ENCODE data around the gene CLEC3B.
"Not testable (repeated sequence)": the region's sequence is repeated elsewhere in the genome, so short reads cannot be mapped to it uniquely, and the experiment has no call there.

The CLEC3B gene

GRCh38 chr3:45026038-45026437 is at the start of gene CLEC3B:
CLEC3B (plus strand) TSS chr3:45026303; CDS start chr3:45026363, 60 bp downstream.
- no peak for DNase-seq (ENCODE audit: low read depth)

DNA sequence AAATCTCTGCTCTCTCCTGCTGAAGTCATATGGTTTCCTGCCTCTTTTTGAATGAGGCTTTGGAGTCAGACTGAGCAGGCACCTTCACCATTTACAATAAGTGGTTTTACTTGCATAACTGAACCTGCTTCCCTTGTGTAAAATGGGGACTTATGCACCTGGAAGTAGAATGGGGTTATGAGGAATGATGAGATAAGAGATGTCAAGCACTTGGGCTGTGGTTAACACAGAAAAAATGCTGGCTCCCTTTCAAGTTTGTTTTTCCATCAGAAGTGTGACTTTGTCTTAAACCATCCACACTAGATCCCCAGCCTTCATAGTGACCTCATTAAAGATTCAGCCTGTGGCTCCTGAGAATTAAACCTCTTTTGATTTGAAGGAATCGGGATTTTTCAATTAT is 44.9 kb upstream of the CLEC3B start:
- DNase-seq (ENCODE audit: low read depth) = no peak

DNA sequence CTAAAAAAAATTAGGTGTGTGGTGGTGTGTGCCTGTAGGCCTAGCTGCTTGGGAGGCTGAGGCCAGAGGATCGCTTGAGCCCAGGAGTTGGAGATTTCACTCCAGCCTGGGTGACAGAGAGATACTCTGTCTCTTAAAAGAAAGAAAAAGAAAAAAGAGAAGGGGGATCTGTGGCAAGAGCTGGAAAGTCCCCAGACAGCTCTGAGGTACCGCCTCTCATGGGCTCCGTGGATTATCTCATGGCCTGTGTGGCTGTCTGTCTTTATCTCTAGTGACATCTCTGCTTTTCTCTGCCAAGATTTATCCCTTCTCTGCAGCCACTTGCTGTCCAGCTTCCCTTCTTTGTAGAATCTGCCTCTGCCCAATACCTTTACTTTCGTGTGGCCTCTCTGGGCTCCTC is 44.4 kb upstream of the CLEC3B start:
- DNase-seq (ENCODE audit: low read depth) = no peak

DNA sequence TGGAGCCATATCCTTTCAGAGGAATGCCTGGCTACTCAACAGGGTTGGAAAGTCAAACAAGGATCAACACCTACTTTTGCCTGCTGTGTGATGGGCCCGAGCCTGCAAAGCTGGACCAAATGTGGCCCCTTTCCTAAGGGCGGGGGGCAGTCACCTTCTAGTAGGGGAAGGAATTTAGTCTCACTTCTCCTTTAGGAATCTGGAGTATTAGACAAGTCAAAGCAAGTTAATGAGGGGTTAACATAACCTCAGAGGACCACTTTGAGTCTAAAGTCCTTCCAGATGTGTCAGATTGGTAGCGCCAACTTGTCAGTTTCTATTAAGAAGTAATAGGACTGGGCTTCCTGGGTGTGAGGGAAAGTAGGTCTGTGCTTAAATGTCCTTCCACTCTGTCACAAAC is 43.3 kb upstream of the CLEC3B start:
- no peak for DNase-seq (ENCODE audit: low read depth)

GRCh38 chr3:44983484-44983941 is 42.6 kb upstream of the CLEC3B start:
- no peak for DNase-seq (ENCODE audit: low read depth)

- no peak for DNase-seq (ENCODE audit: low read depth)
Measured at GRCh38 chr3:44984335-44984734, 41.8 kb upstream of the CLEC3B start.

- not testable (repeated sequence) for DNase-seq (ENCODE audit: low read depth)
Measured at GRCh38 chr3:44986330-44986729, 39.8 kb upstream of the CLEC3B start.

DNA sequence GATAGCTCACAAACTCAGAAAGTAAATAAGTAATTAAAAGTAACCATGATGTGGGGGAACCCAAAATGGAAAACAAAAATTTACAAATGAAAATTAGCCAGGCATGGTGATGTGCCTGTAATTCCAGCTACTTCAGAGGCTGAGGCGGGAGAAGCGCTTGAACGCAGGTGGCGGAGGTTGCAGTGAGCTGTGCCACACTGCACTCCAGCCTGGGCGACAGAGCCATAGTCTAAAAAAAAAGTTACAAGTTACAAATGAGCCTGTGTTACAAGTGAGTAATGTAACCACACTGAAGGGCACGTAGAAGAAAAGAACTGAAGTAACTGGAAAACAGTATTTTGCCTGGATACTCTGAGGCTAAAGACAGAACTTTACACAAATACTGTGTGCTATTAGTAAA is 38.8 kb upstream of the CLEC3B start:
- no peak for DNase-seq (ENCODE audit: low read depth)

DNA sequence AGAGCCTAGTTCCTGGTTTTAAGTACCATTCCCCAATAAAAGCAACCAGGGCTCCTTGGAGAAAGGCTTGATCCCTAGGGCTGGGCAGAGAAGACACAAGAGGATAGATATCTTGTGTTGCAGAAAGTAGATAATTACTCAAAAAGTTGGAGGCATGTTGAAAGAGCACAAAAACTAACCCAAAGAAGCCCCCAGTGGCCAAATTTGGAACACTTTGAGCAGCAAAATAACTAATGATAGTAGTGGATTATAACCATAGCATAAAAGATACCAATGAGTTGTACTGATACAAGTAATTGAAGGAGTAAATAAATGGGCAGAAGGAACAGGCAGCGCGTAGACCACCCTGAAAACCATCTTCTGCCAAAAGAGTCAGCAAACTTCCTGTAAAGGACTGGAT is 38.0 kb upstream of the CLEC3B start:
- no peak for DNase-seq (ENCODE audit: low read depth)

DNA sequence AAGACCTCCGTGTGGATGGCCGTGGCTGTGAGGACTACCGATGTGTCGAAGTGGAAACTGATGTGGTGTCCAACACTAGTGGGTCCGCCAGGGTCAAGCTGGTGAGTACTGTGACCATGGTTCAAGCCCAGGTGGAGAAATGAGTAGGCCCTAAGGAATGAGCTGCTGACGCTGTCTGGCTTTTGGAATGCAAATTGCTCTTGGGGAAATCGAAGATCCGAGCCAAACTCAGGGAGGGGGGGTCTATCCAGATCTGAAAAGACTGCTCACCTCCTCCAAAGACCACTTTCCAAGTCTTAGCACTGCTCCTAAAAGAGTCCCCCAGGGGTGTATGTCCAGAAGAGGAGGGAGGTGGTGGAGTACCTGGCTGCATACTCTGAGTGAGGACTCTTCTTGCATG is 37.0 kb upstream of the CLEC3B start:
- DNase-seq (ENCODE audit: low read depth) = no peak

GRCh38 chr3:44989636-44990373 is 36.3 kb upstream of the CLEC3B start:
- no peak for DNase-seq (ENCODE audit: low read depth)

DNA sequence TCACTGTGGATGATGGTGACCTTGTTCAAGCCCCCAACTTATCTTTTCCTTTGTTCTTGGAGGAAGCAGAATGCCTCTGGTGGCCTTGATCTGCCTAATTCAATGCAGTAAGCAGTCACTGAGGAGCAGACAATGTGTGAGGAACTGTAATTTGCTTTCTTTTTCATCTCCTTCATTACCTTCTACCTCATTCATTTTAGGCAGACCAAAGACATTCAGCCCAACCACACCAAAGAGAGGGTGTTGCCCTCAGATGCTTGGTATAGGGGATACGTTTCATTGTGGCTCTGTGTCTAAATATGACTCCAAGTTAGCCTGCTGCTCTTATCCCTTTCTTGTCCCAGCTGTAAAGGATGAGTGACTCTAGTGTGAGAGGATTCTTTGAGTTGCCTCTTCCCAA is 34.8 kb upstream of the CLEC3B start:
- no peak for DNase-seq (ENCODE audit: low read depth)

GRCh38 chr3:44992555-44993470 is 33.3 kb upstream of the CLEC3B start:
- DNase-seq (ENCODE audit: low read depth) = no peak

- DNase-seq (ENCODE audit: low read depth) = no peak
Measured at GRCh38 chr3:44993471-44994205, 32.5 kb upstream of the CLEC3B start.

GRCh38 chr3:44995142-44995770 is 30.8 kb upstream of the CLEC3B start:
- no peak for DNase-seq (ENCODE audit: low read depth)

DNA sequence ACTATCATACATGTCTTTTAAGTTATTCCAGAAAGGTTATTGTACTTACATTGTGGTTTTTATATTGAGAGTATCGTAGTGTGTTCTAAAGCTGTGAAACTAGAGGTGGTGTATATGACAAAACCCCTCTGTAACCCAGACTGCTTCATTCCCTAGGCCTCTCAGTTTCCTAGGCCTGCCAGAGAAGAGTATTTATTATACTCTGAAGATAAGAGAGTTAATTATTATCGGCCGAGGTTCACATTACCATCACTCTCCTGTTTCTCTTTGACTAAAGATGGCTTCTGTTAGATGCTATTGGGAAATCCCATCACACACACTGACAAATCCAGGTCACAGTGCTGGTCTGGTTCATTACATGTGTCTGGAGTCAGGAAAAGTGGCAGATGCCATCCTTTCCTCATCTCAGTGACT is 29.5 kb upstream of the CLEC3B start:
- DNase-seq (ENCODE audit: low read depth) = no peak

DNA sequence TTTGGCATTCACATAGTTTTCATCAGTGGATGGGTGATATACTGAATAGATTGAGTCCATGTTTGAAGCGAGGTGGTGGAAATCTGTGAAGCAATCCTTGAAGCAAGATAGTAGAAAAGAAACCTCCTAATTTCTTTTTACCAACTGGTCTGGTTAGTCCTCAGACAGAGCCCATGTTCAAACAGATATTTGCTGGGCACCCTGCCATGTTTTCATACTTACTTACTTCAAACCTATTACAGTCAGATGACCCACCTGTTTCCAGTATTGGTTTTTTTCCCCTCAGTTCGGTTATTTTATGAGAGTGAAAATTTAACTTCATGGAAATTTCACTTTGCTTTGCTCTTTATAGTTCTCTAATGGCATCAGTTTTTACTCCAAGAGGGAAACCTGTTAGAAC is 26.3 kb upstream of the CLEC3B start:
- no peak for DNase-seq (ENCODE audit: low read depth)

DNA sequence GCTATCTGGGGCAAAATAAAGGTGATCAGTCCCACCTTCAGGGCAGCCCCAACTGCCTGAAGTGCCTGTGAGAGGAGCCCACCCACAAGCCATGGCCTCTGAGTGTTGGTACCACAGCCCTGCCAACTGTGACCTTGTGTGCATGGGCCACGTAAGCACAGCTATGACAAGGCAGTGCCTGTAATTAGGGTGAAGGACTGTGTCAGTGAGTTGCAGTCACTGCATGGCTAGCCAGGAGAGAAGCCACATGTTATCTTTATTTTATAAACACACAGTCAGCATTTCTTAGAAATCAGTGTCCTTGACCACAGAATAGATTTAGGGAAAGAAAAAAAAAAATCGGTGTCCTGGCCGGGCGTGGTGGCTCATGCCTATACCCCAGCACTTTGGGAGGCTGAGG is 25.3 kb upstream of the CLEC3B start:
- DNase-seq (ENCODE audit: low read depth) = no peak

DNA sequence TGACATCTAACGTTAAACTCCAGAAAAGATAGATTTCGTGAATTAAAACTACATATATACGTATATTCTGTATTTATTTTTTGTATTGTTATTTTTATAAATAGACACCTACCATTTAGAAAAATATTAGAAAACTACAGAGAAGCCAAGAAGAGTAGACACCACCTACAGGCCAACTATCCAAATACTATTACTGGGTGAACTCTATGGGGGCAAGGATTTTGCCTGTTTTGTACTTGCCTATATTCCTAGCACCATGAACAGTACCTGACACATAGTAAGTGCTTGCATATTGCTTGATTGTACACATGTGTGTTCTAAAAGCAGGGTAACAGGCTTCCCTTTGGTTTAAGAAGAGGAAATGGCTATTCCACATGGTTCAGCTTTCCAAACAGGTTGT is 24.4 kb upstream of the CLEC3B start:
- DNase-seq (ENCODE audit: low read depth) = no peak

GRCh38 chr3:45002139-45002660 is 23.9 kb upstream of the CLEC3B start:
- no peak for DNase-seq (ENCODE audit: low read depth)

GRCh38 chr3:45002720-45003119 is 23.4 kb upstream of the CLEC3B start:
- DNase-seq (ENCODE audit: low read depth) = no peak

DNA sequence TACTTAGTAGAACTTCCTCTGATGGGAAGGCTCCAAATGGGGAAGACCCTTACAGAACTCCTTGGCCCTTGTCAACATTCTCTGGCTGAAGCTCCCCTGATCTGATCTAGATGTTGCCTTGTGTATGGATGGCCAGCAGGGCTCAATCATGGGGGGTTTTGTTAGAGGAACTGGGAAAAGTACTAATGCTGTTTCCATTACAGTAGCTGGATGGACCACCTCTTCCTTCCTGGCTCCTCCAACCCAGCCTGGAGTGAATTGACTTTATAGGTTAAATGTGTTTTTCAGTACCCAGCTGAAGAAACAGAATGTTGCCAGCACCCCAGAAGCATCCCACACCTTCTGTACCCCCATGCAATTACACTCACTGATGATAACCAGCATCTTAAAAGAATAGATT is 22.7 kb upstream of the CLEC3B start:
- DNase-seq (ENCODE audit: low read depth) = no peak
